CD4-positive, alpha-beta T cell treated with Interleukin-4 for 1 hour (primary cell): ENCODE data around the gene SHISA2.
A peak's percentile ranks its signal among the peaks of the same experiment; 100 is the strongest.

Experiments used
- DNase-seq, 2 donors: peaks; one replicate each; pipeline ENCODE4 v3.0.0-alpha.2; 2020 to 2022

Gene SHISA2

GRCh38 chr13:26047040-26047439, 4.8 kb downstream of the SHISA2 start:
- no peak for DNase-seq

DNA sequence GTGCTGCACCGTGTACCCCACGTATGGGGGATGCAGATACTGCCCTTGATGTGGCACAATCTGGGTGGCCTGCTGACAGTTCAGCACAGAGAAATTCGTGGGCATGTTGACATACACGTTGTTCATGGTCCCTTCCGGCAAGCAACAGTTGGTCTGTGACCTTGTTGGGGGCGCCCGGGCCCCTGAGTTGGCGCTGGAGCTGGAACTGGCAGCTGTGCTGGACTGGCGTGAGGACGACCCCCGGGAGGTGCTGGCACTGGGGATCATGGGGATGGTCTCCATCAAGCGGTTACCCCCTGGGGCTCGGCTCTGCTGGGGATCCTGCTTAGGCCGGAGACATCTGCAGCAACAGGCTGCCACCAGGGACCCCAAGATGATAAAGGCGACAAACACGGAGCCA, 5.2 kb downstream of the SHISA2 start:
- no peak for DNase-seq

GRCh38 chr13:26045142-26045541, 6.7 kb downstream of the SHISA2 start:
- DNase-seq, result no peak

GRCh38 chr13:26042785-26043184, 9.0 kb downstream of the SHISA2 start:
- no peak for DNase-seq

GRCh38 chr13:26041444-26041843, 10.4 kb downstream of the SHISA2 start:
- DNase-seq, result no peak

DNA sequence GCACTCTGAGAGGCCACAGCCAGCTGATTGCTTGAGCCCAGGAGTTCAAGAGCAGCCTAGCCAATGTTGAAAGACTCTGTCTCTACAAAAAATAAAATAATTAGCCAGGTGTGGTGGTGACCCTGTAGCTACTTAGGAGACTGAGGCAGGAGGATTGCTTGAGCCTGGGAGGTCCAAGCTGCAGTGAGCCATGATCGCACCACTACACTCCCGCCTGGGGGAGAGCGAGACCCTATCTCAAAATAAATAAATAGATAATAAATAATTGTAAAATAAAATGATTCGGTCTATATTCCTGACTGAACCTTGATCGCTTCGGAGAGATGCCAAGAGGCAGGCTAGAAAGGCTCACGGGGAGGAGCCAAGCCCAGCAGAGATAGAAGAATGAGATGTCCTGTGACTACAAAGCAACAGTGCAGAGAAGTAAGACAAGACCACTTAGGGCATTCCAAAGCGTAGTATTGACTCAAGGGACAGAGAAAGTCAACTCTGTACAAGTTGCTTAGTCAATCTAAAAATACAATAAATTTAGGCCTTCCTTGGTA, 12.8 kb downstream of the SHISA2 start:
- no peak for DNase-seq

- peak in 1 of 2 donors; percentile 28 for DNase-seq
Observed at GRCh38 chr13:26037302-26037701, 14.5 kb downstream of the SHISA2 start.

GRCh38 chr13:26036383-26036782, 15.4 kb downstream of the SHISA2 start:
- DNase-seq, result no peak

- no peak for DNase-seq
Observed at GRCh38 chr13:26034018-26034417, 17.8 kb downstream of the SHISA2 start.

DNA sequence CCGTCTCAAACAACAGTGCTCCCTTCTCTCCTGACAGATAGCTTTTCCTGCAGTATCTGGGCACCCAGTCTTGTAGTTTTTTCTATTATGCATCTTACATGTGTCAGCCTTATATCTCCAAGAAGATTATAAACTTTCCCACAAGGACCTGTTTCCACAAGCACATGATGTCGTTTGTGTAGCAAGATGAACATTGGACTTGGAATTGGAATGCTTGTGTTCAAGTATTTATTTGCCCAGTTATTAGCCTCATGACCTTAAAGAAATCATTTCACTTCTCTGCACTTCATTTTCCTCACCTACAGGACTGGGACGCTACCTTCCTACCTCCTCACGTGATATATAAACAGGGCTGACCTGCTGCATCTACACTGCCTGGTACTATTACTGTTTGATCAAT, 21.5 kb downstream of the SHISA2 start:
- DNase-seq, result no peak

DNA sequence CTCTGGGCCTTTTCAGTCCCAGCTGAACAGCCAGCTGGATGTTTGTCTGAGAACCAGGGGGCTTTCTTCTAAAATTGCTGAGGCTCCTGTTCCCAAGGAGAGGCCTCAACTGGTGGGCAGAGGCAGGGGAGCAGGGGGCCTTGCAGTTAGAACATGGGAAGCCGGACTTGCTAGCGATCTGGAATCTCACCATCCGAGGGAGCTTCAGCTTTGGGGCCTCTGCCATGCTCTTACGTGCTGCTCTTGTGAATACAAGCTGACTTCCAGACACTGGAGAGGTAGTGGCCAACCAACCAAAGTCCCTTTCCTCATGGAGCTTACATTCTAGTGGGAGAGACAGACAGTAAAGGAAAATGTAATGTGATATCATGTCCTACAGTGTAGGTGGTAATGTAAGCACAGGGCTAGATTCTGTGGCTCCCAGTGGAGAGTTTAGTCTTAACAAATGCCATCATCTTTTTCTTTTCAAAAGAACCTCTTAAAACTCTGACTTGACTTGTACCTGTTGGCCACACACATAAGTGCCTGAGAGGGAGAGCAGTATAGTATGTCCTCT, 22.2 kb downstream of the SHISA2 start:
- DNase-seq, result no peak

DNA sequence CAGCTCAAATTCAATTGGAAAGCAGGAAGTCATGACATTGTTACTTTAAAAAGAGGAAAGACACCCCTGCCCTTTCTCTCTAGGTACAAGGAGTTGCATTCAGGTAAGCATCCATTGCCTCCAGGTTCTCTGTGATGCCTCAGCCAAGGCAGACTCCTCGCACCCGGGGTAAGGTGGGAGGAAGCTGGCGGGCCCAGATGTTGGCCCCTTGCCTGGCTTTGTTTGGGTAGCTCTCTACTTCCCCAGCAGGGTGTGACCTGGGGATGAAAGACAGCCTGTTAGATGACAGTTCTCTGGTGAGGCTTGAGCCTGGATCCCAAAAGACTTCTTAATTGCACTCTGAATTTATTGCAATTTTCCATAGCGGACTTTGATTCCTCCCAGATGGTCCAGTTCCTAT, 25.6 kb downstream of the SHISA2 start:
- DNase-seq, result no peak

DNA sequence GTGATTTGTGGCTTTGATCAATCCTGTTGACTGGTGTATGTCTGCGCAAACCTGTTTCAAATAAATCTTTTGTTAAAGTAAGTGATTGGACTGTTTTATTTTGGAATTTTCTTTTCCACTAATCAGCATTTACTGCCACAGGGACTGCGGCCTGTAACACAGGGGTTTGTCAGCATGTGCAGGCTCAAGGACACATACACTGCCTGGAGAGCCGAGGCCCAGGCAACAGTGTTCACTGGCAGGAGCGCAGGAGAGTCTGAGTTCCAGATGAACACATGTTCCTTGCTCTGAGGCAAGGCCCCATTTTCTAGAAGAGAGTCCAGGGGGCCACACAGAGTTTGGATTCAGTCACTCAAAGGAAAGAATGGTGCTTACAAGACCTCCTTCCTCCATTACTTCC, 26.0 kb downstream of the SHISA2 start:
- no peak for DNase-seq

- DNase-seq, result no peak
Observed at GRCh38 chr13:26025196-26025595, 26.6 kb downstream of the SHISA2 start.

DNA sequence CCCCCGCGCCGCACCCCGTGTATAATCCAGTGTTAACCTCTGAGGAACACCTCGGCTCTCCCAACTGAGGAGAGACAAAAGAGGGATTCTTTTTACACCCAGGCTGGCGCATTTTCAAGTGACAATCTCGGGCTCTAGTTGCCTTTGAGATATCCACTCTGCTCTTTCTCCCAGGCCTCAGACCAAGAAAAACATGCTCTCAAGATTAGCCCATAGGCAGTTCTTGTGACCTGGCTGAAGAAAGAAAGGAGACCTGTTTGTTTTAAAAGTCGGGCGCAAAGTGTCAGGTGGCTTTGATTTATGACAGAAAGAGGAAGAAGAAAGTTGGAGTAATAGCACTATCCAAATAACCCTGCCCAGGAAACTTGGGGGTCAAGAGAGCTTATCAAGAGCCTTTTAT, 27.3 kb downstream of the SHISA2 start:
- DNase-seq, result no peak

DNA sequence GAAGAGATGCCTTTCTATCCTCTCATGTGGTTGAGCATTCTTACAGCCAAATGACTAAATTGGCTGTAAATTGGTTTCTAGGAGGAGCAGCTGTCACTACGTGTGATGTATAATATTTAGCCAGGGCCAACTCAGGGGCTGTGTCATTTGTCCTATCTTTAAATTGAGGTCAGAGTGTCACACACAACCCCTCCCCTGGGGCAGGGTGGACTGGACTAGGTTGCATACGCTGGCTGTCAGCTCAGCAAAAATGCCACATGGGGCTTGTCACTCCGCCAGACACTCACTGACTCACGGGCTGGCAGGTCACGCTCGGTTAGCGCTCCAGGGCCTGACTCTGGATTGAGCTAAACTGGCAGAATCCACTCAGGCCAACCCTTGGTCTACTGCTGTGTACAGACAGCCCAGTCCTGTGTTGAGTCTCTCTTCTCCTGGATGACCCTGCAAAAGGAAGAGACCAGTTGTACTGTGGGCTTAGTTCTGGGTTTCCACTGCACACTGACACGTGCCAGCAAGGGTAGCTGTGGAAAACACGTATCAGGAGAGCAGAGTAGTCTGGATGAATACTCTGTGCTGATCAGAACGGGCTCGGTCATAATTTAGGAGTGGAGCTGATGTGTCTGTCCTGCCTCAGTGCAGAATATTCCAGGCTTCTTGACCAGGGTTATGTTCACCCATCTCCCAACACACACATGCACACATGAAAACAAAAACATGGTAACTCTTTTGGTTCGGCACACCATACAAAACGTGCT, 29.1 kb downstream of the SHISA2 start:
- no peak for DNase-seq

DNA sequence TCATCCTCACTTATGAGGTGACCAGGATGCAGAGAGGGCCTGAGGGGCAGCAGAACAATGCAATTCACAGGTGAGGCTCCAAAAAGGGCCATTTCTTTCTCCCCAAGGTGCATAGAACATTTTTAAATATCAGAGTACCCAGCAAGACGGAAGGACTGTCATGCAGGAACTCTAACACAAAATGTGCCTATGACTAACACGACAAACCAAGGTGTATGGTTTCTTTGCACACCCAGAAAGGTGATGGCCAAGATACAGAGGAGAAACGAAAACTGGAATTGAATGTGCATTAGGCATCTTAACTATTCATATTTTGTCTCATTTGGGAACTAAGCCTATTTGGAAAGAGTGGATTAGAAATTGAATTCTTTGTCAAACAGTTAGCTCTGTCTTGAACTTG, 29.9 kb downstream of the SHISA2 start:
- no peak for DNase-seq

DNA sequence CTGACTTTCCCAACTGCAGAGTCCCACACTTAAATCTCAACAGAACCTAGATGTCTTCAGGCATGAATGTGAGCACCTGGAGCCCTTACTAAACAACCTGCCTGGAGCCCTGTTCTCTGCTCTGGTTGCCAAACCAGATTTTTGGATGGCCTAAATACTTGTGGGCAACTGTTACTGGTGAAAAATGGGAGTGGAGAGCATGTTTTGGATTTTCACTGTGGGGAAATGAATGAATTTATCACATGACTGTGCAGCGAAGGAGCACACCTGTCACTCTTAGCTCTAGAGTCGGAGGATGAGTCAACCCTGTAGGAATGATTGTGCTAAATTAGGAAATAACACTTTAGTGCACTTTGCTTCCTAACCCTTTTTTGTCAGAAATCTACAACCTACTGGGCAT, 30.3 kb downstream of the SHISA2 start:
- no peak for DNase-seq

- DNase-seq, result no peak
Observed at GRCh38 chr13:26020891-26021290, 30.9 kb downstream of the SHISA2 start.

GRCh38 chr13:26019881-26020870, 31.6 kb downstream of the SHISA2 start:
- DNase-seq, result no peak

- DNase-seq, result no peak
Observed at GRCh38 chr13:26019251-26019650, 32.6 kb downstream of the SHISA2 start.

- DNase-seq, result no peak
Observed at GRCh38 chr13:26017932-26018665, 33.7 kb downstream of the SHISA2 start.
